HG02610 (cell line): Measurements from ENCODE around the gene NCCRP1.

Experiments used
- ATAC-seq: cut with Tn5 transposase; IDR thresholded peaks from one replicate; pipeline ENCODE4 v1.9.1; 2021; ENCODE audit warnings: mild to moderate bottlenecking, moderate library complexity; ENCODE audit not compliant: unreplicated experiment

The NCCRP1 gene

GRCh38 chr19:39164289-39164688 lies 32.5 kb upstream of the NCCRP1 start:
- no peak for ATAC-seq

GRCh38 chr19:39165857-39166256 lies 30.9 kb upstream of the NCCRP1 start:
- ATAC-seq = no peak

- ATAC-seq = no peak
These were observed 30.0 kb upstream of the NCCRP1 start for GRCh38 chr19:39166571-39167391.

DNA sequence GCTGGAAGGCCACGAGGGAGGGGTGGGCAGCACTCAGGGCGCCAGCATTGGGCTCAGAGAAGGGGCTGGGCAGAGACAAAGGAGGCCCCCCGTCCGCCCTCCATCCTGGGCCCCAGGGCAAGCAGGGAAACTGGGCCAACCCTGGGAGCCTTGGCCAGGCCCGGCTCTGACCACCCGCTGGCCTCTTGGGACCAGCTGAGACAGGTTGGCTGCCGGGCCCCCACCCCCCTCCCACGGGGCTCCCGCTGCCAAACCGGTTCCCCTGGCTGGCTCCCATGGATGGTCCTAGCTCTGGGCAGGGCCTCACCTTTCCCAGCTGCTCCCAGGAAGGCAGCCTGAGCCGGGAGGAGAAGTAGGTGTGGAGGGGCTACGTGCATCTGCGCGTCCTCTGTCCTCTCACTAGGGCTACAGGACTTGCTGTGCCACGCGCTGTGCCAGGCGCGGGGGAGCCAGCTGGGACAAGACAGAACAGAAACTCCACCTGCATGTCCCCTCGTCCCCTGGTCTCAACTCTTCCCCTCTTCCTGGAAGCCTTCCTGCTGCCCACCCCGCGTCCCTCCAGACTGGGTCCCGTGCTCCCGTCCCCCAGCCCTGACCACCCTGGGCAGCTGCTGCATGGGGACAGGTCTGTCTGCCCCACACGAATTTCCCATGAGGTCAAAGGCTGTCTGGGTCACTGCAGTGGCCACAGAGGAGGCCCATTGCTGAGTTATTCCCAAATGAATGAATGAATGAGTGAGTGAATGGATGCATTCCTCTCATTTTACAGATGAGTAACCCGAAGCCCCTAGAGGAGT lies 29.1 kb upstream of the NCCRP1 start:
- no peak for ATAC-seq

DNA sequence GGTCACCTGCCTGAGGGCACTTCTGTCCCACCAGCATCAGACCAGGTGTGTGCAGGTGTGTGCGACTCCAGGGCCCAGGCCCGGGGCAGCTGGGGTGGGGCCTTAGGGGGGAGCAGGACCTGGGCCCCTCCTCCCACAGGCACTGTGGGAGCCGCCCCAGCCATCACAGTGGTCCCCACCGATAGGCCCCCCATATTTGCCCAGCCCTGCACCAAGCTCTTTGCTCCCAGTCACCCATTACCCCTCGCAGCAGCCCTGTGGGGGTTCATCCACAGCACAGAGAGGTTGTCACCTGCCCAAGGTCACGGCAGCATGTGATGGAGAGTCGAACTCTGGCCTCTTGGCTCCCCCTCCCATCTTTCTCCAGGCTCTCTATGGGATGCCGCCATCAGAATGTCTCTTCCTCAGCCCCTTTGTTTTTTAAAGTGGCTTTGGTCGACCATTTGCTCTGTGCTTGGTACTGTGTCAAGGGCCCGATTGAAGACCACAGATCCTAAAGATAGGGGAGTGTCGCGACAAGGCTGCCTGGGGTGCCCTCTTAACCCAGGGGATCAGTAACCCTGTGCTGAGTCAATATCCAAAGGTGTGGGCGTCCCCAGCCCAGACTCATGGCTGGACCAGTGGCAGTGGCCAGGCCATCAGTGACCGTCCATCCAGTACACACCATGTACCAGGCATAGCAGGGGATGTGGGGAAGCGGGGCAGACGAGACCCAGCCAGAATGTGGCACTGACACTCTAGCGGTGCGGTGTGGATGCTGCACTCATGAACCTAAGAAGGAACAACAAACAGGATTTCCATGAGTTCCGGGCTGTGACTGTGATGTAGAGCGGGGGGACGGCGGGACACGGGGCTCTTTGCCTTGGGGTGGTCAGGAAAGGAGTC lies 28.3 kb upstream of the NCCRP1 start:
- ATAC-seq = no peak

GRCh38 chr19:39169143-39169810 lies 27.5 kb upstream of the NCCRP1 start:
- ATAC-seq = no peak

GRCh38 chr19:39170386-39171231 lies 26.2 kb upstream of the NCCRP1 start:
- no peak for ATAC-seq

- no peak for ATAC-seq
These were observed 25.0 kb upstream of the NCCRP1 start for GRCh38 chr19:39171479-39172465.

- ATAC-seq = no peak
These were observed 23.9 kb upstream of the NCCRP1 start for GRCh38 chr19:39172700-39173501.

DNA sequence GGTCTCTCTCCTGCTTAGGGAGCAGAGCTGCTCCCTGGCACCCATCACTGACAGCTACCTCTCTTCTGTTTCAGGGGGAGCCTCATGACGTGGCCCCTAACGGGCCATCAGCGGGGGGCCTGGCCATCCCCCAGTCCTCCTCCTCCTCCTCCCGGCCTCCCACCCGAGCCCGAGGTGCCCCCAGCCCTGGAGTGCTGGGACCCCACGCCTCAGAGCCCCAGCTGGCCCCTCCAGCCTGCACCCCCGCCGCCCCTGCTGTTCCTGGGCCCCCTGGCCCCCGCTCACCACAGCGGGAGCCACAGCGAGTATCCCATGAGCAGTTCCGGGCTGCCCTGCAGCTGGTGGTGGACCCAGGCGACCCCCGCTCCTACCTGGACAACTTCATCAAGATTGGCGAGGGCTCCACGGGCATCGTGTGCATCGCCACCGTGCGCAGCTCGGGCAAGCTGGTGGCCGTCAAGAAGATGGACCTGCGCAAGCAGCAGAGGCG lies 23.2 kb upstream of the NCCRP1 start:
- ATAC-seq = no peak

- no peak for ATAC-seq
These were observed 22.6 kb upstream of the NCCRP1 start for GRCh38 chr19:39174142-39174541.

DNA sequence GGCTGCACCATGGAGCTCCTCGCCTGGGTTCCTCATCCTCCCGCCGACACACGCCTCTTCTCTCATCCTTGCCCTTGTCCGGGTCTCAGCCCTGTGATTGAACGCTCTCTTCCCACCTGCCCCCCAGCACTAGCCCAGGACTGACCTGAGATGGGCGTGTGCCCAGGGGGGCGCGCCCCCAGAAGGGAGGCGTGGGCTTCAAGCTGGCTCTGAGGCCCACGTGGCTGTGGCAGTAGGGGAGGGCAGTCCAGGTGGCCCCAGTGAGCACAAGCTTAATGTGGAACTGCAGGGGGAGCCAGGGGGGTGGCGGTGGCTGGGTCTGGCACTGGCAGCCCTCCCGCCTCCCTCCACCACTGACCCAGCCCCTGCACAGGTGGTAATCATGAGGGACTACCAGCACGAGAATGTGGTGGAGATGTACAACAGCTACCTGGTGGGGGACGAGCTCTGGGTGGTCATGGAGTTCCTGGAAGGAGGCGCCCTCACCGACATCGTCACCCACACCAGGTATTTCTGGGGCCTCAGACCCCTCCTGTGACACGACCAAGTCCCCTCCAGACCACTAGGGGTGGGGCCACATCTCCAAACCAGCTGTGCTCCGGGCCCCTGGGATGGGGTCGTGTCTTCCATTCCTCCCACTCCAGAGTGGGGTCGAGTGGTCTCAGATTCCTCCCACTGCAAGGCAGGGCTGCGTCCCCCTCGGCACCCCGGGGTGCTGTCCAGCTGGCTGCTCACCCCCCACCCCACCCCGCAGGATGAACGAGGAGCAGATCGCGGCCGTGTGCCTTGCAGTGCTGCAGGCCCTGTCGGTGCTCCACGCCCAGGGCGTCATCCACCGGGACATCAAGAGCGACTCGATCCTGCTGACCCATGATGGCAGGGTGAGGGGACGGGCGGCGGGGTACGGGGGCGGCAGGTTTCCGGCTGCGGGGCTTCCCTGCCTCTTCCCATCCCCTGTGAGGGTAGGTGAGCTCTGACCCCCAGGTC lies 21.9 kb upstream of the NCCRP1 start:
- ATAC-seq = no peak

GRCh38 chr19:39175564-39175963 lies 21.2 kb upstream of the NCCRP1 start:
- ATAC-seq = no peak

DNA sequence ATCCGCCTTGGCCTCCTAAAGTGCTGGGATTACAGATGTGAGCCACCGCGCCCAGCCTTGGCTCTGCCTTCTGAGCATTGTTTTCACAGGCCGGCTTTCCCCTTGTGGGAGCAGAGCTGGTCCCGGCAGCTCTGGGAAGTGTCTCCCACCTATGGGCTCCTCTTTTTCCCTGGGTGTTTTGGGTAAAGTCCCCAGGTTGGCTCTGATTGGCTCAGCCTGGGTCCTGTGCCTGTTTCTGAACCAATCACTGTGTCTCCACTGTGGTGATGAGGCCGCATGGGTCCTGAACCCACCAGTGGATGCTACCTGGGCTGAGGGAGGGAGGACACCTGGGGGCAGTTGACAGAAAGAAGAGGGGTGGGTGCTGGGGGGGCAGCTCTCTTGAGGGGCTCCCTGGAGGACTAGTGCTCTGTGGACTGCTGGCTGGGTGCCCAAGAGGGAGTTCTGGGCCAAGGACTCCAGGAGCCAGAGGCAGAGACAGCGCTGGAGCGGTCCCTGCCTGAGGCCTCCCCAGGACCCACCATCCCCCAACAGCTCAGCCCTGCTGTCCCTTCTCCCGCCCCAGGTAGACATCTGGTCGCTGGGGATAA lies 19.6 kb upstream of the NCCRP1 start:
- no peak for ATAC-seq

DNA sequence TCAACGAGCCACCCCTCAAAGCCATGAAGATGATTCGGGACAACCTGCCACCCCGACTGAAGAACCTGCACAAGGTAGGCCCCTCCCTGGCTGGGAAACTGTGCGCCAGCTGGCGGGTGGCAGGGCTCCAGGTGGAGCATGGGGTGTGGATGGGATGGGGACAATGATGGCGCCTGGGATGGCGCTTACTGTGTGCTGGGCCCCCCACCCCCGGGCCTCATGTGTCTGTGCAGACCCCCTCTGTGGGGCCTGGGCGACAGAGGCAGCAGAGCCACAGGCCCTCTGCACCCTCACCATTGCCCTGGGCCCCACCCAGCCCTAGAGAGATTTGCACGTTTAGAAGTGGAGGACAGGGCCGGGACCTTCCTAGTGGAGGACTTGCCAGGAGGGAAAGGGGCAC lies 19.0 kb upstream of the NCCRP1 start:
- ATAC-seq = no peak
